Measurements from ENCODE around the gene HLF. TPM values are rescaled to one million over a fixed set of nuclear protein-coding genes. Genes with fewer than 3 reads are reported as not detected.

HLF gene
- total RNA-seq, 4 donors from 2014 or later: 8.5 to 17.5 (median 13.3) TPM

DNA sequence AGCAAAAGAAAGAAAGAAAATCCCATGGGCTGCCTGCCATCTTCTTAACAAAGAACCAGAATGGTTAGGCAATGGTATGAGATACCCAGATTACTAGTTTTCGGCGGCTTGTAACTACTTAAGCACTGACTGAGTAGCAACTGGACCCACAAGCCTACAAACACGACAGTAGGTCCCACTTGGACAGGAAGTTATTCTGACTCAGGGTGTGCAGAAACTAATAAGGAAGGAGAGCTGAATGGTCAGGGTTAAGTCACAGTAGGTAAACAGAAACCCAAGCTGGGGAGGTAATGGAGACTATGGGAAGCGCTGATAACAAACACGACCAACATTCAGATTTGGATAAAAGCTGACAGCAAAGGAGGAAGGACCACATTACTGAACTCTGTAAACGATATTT lies 10.4 kb upstream of the HLF start:
- Histone ChIP-seq H3K27ac (no peak overlapping the region), H3K27me3 (no peaks in the 10 kb centered on the region), H3K4me1 (no peaks in the 10 kb centered on the region), H3K9me3 (no peaks in the 10 kb centered on the region), H3K36me3 (no peaks in the 10 kb centered on the region), H3K4me3 (no peak overlapping the region)
- DNase-seq: no peak
- TF ChIP-seq EP300 (IDR thresholded peaks at IDR 0.05; ENCODE audit: low read depth) (no peak), POLR2A (IDR thresholded peaks at IDR 0.05) (no peak), POLR2AphosphoS5 (IDR thresholded peaks at IDR 0.05) (no peak)
- TF ChIP-seq, protein P1, sequence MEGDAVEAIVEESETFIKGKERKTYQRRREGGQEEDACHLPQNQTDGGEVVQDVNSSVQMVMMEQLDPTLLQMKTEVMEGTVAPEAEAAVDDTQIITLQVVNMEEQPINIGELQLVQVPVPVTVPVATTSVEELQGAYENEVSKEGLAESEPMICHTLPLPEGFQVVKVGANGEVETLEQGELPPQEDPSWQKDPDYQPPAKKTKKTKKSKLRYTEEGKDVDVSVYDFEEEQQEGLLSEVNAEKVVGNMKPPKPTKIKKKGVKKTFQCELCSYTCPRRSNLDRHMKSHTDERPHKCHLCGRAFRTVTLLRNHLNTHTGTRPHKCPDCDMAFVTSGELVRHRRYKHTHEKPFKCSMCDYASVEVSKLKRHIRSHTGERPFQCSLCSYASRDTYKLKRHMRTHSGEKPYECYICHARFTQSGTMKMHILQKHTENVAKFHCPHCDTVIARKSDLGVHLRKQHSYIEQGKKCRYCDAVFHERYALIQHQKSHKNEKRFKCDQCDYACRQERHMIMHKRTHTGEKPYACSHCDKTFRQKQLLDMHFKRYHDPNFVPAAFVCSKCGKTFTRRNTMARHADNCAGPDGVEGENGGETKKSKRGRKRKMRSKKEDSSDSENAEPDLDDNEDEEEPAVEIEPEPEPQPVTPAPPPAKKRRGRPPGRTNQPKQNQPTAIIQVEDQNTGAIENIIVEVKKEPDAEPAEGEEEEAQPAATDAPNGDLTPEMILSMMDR (IDR thresholded peaks at IDR 0.05): no peak
- in situ Hi-C loops (cut with MboI; ENCODE audit: low pct_ligation_motif_present in 1 of 4, low pct_unique_long_range_greater_than_20kb in 1 of 4, low sequenced_read_pairs in 3 of 4) (no loop called here), intact Hi-C loops (cut with DNase I; ENCODE audit: low total_unique reads) (no loop called here)
- WGBS, 2 donors (ENCODE audit: low coverage in 1 of 2): 72 to 73% methylated on average over 6 of the region's 6 CpGs

DNA sequence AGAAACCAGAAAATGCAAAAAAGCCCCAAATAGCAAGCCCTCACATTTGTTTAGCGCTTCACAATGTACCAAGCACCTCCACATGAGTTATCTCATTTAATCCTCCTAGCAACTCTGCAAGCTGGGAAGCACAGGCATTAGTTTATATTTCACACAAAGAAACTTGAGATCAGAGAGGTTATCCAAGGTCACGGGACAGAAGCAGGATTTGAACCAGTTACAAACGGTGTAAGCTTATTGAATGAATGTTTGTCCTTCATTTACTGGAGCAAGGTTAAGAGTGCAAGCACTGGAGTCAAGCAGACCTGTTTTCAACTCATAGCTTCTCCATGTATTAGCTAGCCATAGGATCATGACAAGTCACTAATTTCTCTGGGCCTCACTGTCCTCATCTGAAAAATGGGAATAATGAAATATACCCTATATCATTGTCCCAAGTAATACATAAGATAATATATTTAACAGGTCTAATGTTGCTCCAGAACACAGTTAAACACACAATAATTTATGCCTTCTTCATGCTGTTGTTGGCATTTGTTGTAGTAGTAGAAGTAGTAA lies 6.1 kb upstream of the HLF start:
- Histone ChIP-seq H3K27me3 (peaks cover 34% of the 10 kb centered on the region), H3K27ac (no peak overlapping the region), H3K4me1 (peaks cover under 1 to 4% (median 3%) of the 10 kb centered on the region in 4 donors), H3K9me3 (no peaks in the 10 kb centered on the region), H3K4me3 (no peak overlapping the region), H3K36me3 (no peaks in the 10 kb centered on the region)
- DNase-seq: no peak
- TF ChIP-seq, protein P1 (IDR thresholded peaks at IDR 0.05): no peak
- TF ChIP-seq EP300 (IDR thresholded peaks at IDR 0.05; ENCODE audit: low read depth): no peak
- TF ChIP-seq POLR2A (IDR thresholded peaks at IDR 0.05): no peak
- no peak for TF ChIP-seq POLR2AphosphoS5 (IDR thresholded peaks at IDR 0.05)
- in situ Hi-C loops (cut with MboI; ENCODE audit: low pct_ligation_motif_present in 1 of 4, low pct_unique_long_range_greater_than_20kb in 1 of 4, low sequenced_read_pairs in 3 of 4): no loop called here
- intact Hi-C loops (cut with DNase I; ENCODE audit: low total_unique reads): loop anchor here (5.0 kb wide), 1 partner anchor 49 kb away; no protein-coding TSS in a partner anchor
- 89 to 100% methylated on average over 2 to 3 of the region's 3 CpGs for WGBS, 2 donors (ENCODE audit: low coverage in 1 of 2)

DNA sequence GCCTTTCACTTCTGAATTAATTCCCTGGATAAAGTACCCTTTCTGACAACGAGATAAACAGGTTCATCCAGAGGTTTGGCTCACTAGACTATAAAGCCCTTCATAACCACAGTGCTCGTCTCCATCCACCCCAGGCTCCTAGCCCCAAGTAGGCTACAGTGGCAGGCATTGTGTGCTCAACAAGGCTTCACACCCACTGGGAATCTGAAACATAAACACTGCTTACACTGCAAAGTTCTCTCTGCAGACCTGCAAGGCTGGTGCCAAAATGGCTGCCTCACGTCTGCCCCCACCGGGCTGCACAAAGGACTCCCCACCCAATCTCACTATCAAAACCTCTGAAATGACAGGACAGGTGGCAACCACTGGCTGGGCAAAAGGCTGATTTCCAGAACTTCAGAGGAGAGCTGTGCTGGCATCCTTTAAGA lies 5.1 kb upstream of the HLF start:
- peaks cover 8 to 14% (median 12%) of the 10 kb centered on the region in 4 donors for H3K4me1 ChIP-seq
- in situ Hi-C loops (cut with MboI; ENCODE audit: low pct_ligation_motif_present in 1 of 4, low pct_unique_long_range_greater_than_20kb in 1 of 4, low sequenced_read_pairs in 3 of 4) (no loop called here), intact Hi-C loops (cut with DNase I; ENCODE audit: low total_unique reads) (loop anchor here (5.0 kb wide), 2 partner anchors 38 to 48 kb away; no protein-coding TSS in a partner anchor)
- TF ChIP-seq POLR2A (IDR thresholded peaks at IDR 0.05) (no peak), EP300 (IDR thresholded peaks at IDR 0.05; ENCODE audit: low read depth) (no peak), POLR2AphosphoS5 (IDR thresholded peaks at IDR 0.05) (no peak)
- TF ChIP-seq, protein P1 (IDR thresholded peaks at IDR 0.05): no peak
- no peaks in the 10 kb centered on the region for H3K9me3 ChIP-seq
- H3K36me3 ChIP-seq: no peaks in the 10 kb centered on the region
- DNase-seq: no peak
- 52% methylated on average over 4 of the region's 4 CpGs; no CpG with 5 or more reads in 1 of the 2 donors for WGBS, 2 donors (ENCODE audit: low coverage in 1 of 2)
- no peak overlapping the region for H3K4me3 ChIP-seq
- peaks cover 44% of the 10 kb centered on the region for H3K27me3 ChIP-seq
- H3K27ac ChIP-seq: no peak overlapping the region

DNA sequence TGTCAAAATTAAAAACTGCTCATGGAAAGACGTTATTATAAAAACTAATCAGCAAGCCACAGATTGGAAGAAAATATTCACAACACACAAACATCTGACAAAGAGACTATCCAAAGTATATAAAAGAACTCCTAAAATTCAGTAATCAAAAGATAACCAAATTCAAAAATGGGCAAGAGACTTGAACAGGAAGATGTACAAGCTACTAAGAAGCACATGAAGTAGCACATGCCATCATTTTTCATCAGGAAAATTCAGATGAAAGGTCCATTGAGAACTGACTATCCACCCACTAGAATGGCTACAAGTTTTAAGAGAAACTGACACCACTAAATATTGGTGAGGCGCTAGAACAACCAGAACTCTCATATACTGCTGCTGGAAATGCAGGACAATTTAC lies 3.4 kb upstream of the HLF start:
- peaks cover 59% of the 10 kb centered on the region for H3K27me3 ChIP-seq
- 89 to 90% methylated on average over 2 of the region's 2 CpGs for WGBS, 2 donors (ENCODE audit: low coverage in 1 of 2)
- H3K9me3 ChIP-seq: no peaks in the 10 kb centered on the region
- no peaks in the 10 kb centered on the region for H3K36me3 ChIP-seq
- H3K4me3 ChIP-seq: no peak overlapping the region
- TF ChIP-seq POLR2AphosphoS5 (IDR thresholded peaks at IDR 0.05) (no peak), POLR2A (IDR thresholded peaks at IDR 0.05) (no peak), EP300 (IDR thresholded peaks at IDR 0.05; ENCODE audit: low read depth) (no peak)
- TF ChIP-seq, protein P1 (IDR thresholded peaks at IDR 0.05): no peak
- no peak overlapping the region for H3K27ac ChIP-seq
- intact Hi-C loops (cut with DNase I; ENCODE audit: low total_unique reads): loop anchor here (5.0 kb wide), 1 partner anchor 36 kb away; no protein-coding TSS in a partner anchor
- in situ Hi-C loops (cut with MboI; ENCODE audit: low pct_ligation_motif_present in 1 of 4, low pct_unique_long_range_greater_than_20kb in 1 of 4, low sequenced_read_pairs in 3 of 4): no loop called here
- DNase-seq: no peak
- H3K4me1 ChIP-seq: peaks cover 8 to 24% (median 21%) of the 10 kb centered on the region in 4 donors
